H1 (cell line): ENCODE results near the gene DUS1L. TPM values are rescaled to one million over a fixed set of nuclear protein-coding genes. Genes with fewer than 3 reads are reported as not detected.

Experiments used
- ASH2L ChIP-seq: fragments of 200-600, 300-600 bp; sonication (generic); IDR thresholded peaks from one replicate; pipeline ENCODE4 v1.7.1; 2017; ENCODE audit warnings: low read length
- CEBPB ChIP-seq: IDR thresholded peaks from 2 replicates; pipeline ENCODE4 v1.6.1; 2012; ENCODE audit warnings: low read depth, low read length
- GABPA ChIP-seq: IDR thresholded peaks from 2 replicates; pipeline ENCODE4 v1.6.1; 2011; ENCODE audit warnings: mild to moderate bottlenecking, low read length, moderate library complexity, borderline replicate concordance; ENCODE audit not compliant: insufficient read depth
- ZNF274 ChIP-seq: IDR thresholded peaks from 2 replicates; pipeline ENCODE4 v1.7.0; 2012; ENCODE audit warnings: low read length, borderline replicate concordance; ENCODE audit errors: extremely low read depth
- polyA plus RNA-seq, 7 experiments: library from polyadenylated mRNA; depleted of rRNA in 3 of 7; stranded (reverse) in 5 of 7; unstranded in 2 of 7; fragments of >200 nt in 5 of 7; fragments of 200-250 nt in 2 of 7; gene quantifications; 1 replicate in 5 of 7; 2 replicates in 1 of 7; 4 replicates in 1 of 7; pipeline versions ENCODE4 v1.2.1 to v1.2.3, GENCODE V29; 2011 to 2013; ENCODE audit warnings: missing spikeins in 2 of 7, mixed read lengths in 2 of 7
- total RNA-seq: library from RNA; stranded (reverse); fragmentation: NEBNext Ultra II Directional; extraction: Animal tissue kit (Norgen Biotek cat#: 25700); gene quantifications from 2 replicates; pipeline ENCODE4 v1.2.1, GENCODE V29; 2021

The DUS1L gene
- total and polyA plus RNA-seq, 2 of the 8 experiments (the other 6 are each of a cell fraction or from before 2014, with no cell fraction given), result 34.5 to 69.1 TPM

DNA sequence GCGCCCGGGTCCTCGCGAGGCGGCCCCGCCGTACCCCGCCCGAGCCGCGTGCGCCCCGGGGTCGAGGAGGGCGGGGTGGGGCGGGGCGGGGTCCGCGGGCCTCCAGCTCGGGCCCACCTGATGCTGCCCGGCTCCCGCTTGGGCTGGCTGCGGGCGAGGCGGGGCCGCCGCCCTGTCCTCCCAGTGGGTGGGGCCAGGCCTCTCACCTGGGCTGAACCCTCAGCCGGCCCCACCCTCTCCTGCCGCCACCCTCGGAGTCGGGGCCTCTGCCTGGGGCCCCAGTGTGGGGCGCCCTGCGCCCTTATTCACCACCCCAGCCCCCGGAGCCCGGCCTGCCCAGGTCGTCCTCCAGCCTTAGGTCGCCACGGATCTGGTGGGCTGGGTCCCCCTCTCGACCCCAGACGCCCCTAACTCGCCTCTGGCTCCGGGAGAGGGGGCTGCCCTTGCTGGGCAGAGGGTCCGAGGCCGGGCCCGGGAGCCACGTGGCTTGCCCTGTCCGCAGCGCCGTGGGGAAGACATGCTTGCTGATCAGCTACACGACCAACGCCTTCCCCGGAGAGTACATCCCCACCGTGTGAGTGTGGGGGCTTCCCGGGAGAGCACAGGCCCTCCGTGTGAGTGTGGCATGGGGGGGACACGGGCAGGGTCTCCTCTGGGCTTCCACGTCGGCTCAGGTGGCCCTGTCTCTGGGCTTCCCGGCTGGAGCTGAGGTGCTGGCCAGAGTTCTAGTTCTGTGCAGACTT is 33.5 kb downstream of the DUS1L start (continued):
- TF ChIP-seq ASH2L (no peak), GABPA (no peak), CEBPB (no peak), ZNF274 (no peak)
